Liver (tissue), 9 donors: Measurements from ENCODE around the gene PATJ. TPM values are rescaled to one million over a fixed set of nuclear protein-coding genes. Genes with fewer than 3 reads are reported as not detected.

ENCODE experiments used
- DNase-seq: peaks from one replicate; pipeline ENCODE4 v3.0.0-alpha.2; 2017; ENCODE audit warnings: low spot score
- H3K27ac ChIP-seq, 2 donors: one replicate each; pipeline ENCODE4 v1.7.0; 2013; ENCODE audit warnings: inconsistent platforms in 2 of 2, low read length in 2 of 2, control low read depth in 1 of 2, low read depth in 1 of 2, mild to moderate bottlenecking in 1 of 2
- H3K27me3 ChIP-seq, 4 donors: one replicate each; pipeline versions ENCODE4 v1.6.1 to v1.7.0; 2013; ENCODE audit warnings: low read length in 3 of 4, inconsistent platforms in 1 of 4, mild to moderate bottlenecking in 1 of 4, moderate library complexity in 1 of 4; ENCODE audit not compliant: control insufficient read depth in 4 of 4, insufficient read depth in 4 of 4
- H3K36me3 ChIP-seq, 4 donors: one replicate each; pipeline versions ENCODE4 v1.6.1 to v1.7.0; 2013; ENCODE audit warnings: low read length in 3 of 4, mild to moderate bottlenecking in 3 of 4, low read depth in 1 of 4, moderate library complexity in 1 of 4; ENCODE audit not compliant: control insufficient read depth in 4 of 4, insufficient read depth in 3 of 4
- H3K4me1 ChIP-seq, 4 donors: one replicate each; pipeline versions ENCODE4 v1.6.1 to v1.7.0; 2013; ENCODE audit warnings: low read length in 3 of 4, mild to moderate bottlenecking in 3 of 4, moderate library complexity in 1 of 4; ENCODE audit not compliant: control insufficient read depth in 4 of 4, insufficient read depth in 4 of 4
- H3K4me3 ChIP-seq, 3 donors: one replicate each; pipeline versions ENCODE4 v1.6.1 to v1.7.0; 2013; ENCODE audit warnings: low read length in 3 of 3, control low read depth in 1 of 3, low read depth in 1 of 3, mild to moderate bottlenecking in 1 of 3
- H3K9ac ChIP-seq, 2 donors: one replicate each; pipeline ENCODE4 v1.7.0; 2013; ENCODE audit warnings: low read length in 2 of 2, mild to moderate bottlenecking in 2 of 2, moderate library complexity in 2 of 2, control low read depth in 1 of 2, low read depth in 1 of 2
- H3K9me3 ChIP-seq, 4 donors: one replicate each; pipeline versions ENCODE4 v1.6.1 to v1.7.0; 2013; ENCODE audit warnings: low read length in 3 of 4; ENCODE audit not compliant: control insufficient read depth in 4 of 4
- ATF3 ChIP-seq: IDR thresholded peaks from 2 replicates; pipeline ENCODE4 v1.6.1; 2016; ENCODE audit warnings: antibody characterized with exemption
- CTCF ChIP-seq: fragments of 150-350 bp; IDR thresholded peaks from 2 replicates; pipeline ENCODE4 v1.5.1; 2017; ENCODE audit warnings: improper control_type of control experiment, low read depth, low read length; ENCODE audit not compliant: missing input control
- EGR1 ChIP-seq, 2 donors: IDR thresholded peaks; 2 replicates each; pipeline ENCODE4 v1.6.1; 2016 to 2018; ENCODE audit warnings: antibody characterized with exemption in 2 of 2, low read depth in 2 of 2
- FOXA1 ChIP-seq: IDR thresholded peaks from 2 replicates; pipeline ENCODE4 v1.6.1; 2016; ENCODE audit warnings: antibody characterized with exemption
- FOXA2 ChIP-seq: IDR thresholded peaks from 2 replicates; pipeline ENCODE4 v1.6.1; 2016; ENCODE audit warnings: antibody characterized with exemption
- GABPA ChIP-seq, 2 donors: IDR thresholded peaks in 1 of 2; conservative IDR thresholded peaks in 1 of 2; 2 replicates each; pipeline ENCODE4 v1.6.1; 2016; ENCODE audit warnings: antibody characterized with exemption in 2 of 2, mild to moderate bottlenecking in 1 of 2, moderate library complexity in 1 of 2
- HNF4A ChIP-seq, 2 donors: conservative IDR thresholded peaks; 2 replicates each; pipeline ENCODE4 v1.6.1; 2016; ENCODE audit warnings: antibody characterized with exemption in 2 of 2, mild to moderate bottlenecking in 2 of 2
- HNF4G ChIP-seq: IDR thresholded peaks from 2 replicates; pipeline ENCODE4 v1.6.1; 2016; ENCODE audit warnings: antibody characterized with exemption
- JUND ChIP-seq, 2 donors: IDR thresholded peaks; 2 replicates each; pipeline ENCODE4 v1.6.1; 2016; ENCODE audit warnings: antibody characterized with exemption in 2 of 2
- MAX ChIP-seq: IDR thresholded peaks from 2 replicates; pipeline ENCODE4 v1.6.1; 2016; ENCODE audit warnings: antibody characterized with exemption
- REST ChIP-seq: IDR thresholded peaks from 2 replicates; pipeline ENCODE4 v1.6.1; 2016; ENCODE audit warnings: antibody characterized with exemption, mild to moderate bottlenecking
- TAF1 ChIP-seq: conservative IDR thresholded peaks from 2 replicates; pipeline ENCODE4 v1.6.1; 2016; ENCODE audit warnings: antibody characterized with exemption, mild to moderate bottlenecking
- ZBTB33 ChIP-seq: IDR thresholded peaks from 2 replicates; pipeline ENCODE4 v1.6.1; 2016; ENCODE audit warnings: antibody characterized with exemption
- polyA plus RNA-seq, 2 donors: library from polyadenylated mRNA; stranded (reverse) in 1 of 2; unstranded in 1 of 2; fragments of 200-250 nt in 1 of 2; fragments of >200 nt in 1 of 2; fragmentation: Nextera tagmentation in 1 of 2; extraction: Ambion mirVana in 1 of 2; gene quantifications; one replicate each; pipeline versions ENCODE4 v1.2.1 to v1.2.3, GENCODE V29; 2013 to 2015
- total RNA-seq, 2 donors: library from RNA; depleted of rRNA; stranded (reverse); fragments of >200 nt; gene quantifications; one replicate each; pipeline ENCODE4 v1.2.3, GENCODE V29; 2014
- donor health status: healthy.
- donor health status: healthy.
- donor health status: healthy.
- donor health status: healthy.
- donor health status: healthy.

Gene PATJ
- total and polyA plus RNA-seq, 4 donors = 5.7 to 29.8 (median 9.0) TPM

- TF ChIP-seq ZBTB33 (no peak), GABPA (IDR thresholded peaks at IDR 0.05 in 1 of 2, conservative IDR thresholded peaks at IDR 0.05 in 1 of 2) (no peak), CTCF (no peak), MAX (no peak)
These were observed 234.3 kb downstream of the PATJ start (continued) for GRCh38 chr1:61976566-61976965.

GRCh38 chr1:61978796-61979195, 236.5 kb downstream of the PATJ start:
- Histone ChIP-seq H3K4me3 (no peak overlapping the region), H3K27ac (no peak overlapping the region), H3K9me3 (no peaks in the 10 kb centered on the region), H3K36me3 (no peaks in the 10 kb centered on the region), H3K27me3 (no peaks in the 10 kb centered on the region), H3K9ac (no peak overlapping the region), H3K4me1 (peaks cover 0 to 10% (median 4%) of the 10 kb centered on the region in 4 donors)
- no peak for DNase-seq
- no peak for TF ChIP-seq ZBTB33
- TF ChIP-seq HNF4G = no peak
- TF ChIP-seq GABPA (IDR thresholded peaks at IDR 0.05 in 1 of 2, conservative IDR thresholded peaks at IDR 0.05 in 1 of 2) = no peak
- no peak for TF ChIP-seq TAF1
- no peak for TF ChIP-seq HNF4A (conservative IDR thresholded peaks at IDR 0.05)
- TF ChIP-seq FOXA2 = no peak
- no peak for TF ChIP-seq REST
- no peak for TF ChIP-seq ATF3
- no peak for TF ChIP-seq CTCF
- no peak for TF ChIP-seq FOXA1
- no peak for TF ChIP-seq EGR1 (IDR thresholded peaks at IDR 0.05; ENCODE audit: low read depth in 2 of 2)
- TF ChIP-seq JUND (IDR thresholded peaks at IDR 0.05) = no peak
